ENCODE measurements around the gene KNSTRN. TPM values are rescaled to one million over a fixed set of nuclear protein-coding genes. Genes with fewer than 3 reads are reported as not detected.

KNSTRN gene
- total RNA-seq, 1 experiment from 2014 or later: 44.5 TPM

DNA sequence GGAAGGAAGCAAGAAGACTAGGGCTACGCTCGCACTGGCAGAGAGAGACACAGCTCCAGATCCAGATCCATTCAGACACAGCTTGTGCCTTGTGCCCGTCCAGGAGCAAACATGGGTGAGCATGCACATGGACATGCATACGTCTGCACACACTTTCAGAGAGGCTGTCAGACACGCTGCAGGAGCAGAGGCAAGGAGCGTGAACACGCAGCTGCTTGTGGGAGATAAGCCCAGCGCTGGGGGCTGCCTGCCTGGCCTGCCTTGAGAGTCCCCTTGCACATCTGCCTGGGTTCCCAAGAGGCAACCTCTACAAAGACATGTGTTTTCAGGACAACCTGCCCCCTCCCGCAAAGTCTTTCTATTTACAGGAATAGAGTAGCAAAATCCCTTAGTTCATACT is 44.7 kb downstream of the KNSTRN start:
- CTCF ChIA-PET: no interaction called here
- Mint-ChIP-seq H3K27ac (ENCODE audit: unreplicated experiment) (no peak overlapping the region), H3K36me3 (ENCODE audit: insufficient read depth, unreplicated experiment) (no peaks in the 10 kb centered on the region), H3K27me3 (ENCODE audit: unreplicated experiment) (peaks cover 22% of the 10 kb centered on the region), H3K9me3 (ENCODE audit: low read depth, unreplicated experiment) (no peaks in the 10 kb centered on the region), H3K4me1 (ENCODE audit: low read depth, unreplicated experiment) (no peaks in the 10 kb centered on the region), H3K4me3 (ENCODE audit: low read depth, unreplicated experiment) (no peak overlapping the region)
- no TSS peak for BruUV-seq (replicated peaks)
- intact Hi-C loops (cut with micrococcal nuclease; ENCODE audit: unreplicated experiment): no loop called here
- TF ChIP-seq, protein P1, sequence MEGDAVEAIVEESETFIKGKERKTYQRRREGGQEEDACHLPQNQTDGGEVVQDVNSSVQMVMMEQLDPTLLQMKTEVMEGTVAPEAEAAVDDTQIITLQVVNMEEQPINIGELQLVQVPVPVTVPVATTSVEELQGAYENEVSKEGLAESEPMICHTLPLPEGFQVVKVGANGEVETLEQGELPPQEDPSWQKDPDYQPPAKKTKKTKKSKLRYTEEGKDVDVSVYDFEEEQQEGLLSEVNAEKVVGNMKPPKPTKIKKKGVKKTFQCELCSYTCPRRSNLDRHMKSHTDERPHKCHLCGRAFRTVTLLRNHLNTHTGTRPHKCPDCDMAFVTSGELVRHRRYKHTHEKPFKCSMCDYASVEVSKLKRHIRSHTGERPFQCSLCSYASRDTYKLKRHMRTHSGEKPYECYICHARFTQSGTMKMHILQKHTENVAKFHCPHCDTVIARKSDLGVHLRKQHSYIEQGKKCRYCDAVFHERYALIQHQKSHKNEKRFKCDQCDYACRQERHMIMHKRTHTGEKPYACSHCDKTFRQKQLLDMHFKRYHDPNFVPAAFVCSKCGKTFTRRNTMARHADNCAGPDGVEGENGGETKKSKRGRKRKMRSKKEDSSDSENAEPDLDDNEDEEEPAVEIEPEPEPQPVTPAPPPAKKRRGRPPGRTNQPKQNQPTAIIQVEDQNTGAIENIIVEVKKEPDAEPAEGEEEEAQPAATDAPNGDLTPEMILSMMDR (IDR thresholded peaks at IDR 0.05; ENCODE audit: unreplicated experiment): no peak
- DNase-seq: no peak

DNA sequence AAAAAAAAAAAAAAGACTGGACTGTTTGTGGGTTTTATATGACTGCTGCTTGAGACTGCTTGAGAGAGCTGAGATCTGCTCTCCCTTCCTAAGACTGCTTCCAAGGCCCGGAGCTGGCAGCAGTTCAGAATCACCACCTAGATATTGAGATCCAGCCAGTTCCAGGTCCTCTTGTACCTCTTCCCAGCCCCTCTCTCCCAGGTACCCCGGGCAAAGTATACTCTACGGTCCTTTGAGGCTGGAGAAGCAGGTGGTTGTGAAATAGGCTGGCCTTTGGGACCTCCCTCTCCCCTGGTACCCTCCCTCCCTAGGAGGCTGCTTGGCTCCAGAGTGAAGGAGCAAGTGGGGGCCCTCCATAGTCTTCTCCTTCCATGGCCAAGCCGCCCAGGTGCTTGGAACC is 45.7 kb downstream of the KNSTRN start:
- BruUV-seq (replicated peaks): no TSS peak
- Mint-ChIP-seq H3K9me3 (ENCODE audit: low read depth, unreplicated experiment) (no peaks in the 10 kb centered on the region), H3K27ac (ENCODE audit: unreplicated experiment) (no peak overlapping the region), H3K36me3 (ENCODE audit: insufficient read depth, unreplicated experiment) (no peaks in the 10 kb centered on the region), H3K27me3 (ENCODE audit: unreplicated experiment) (peaks cover 24% of the 10 kb centered on the region), H3K4me1 (ENCODE audit: low read depth, unreplicated experiment) (no peaks in the 10 kb centered on the region), H3K4me3 (ENCODE audit: low read depth, unreplicated experiment) (no peak overlapping the region)
- CTCF ChIA-PET: no interaction called here
- intact Hi-C loops (cut with micrococcal nuclease; ENCODE audit: unreplicated experiment): no loop called here
- DNase-seq: no peak
- TF ChIP-seq, protein P1 (IDR thresholded peaks at IDR 0.05; ENCODE audit: unreplicated experiment): no peak

DNA sequence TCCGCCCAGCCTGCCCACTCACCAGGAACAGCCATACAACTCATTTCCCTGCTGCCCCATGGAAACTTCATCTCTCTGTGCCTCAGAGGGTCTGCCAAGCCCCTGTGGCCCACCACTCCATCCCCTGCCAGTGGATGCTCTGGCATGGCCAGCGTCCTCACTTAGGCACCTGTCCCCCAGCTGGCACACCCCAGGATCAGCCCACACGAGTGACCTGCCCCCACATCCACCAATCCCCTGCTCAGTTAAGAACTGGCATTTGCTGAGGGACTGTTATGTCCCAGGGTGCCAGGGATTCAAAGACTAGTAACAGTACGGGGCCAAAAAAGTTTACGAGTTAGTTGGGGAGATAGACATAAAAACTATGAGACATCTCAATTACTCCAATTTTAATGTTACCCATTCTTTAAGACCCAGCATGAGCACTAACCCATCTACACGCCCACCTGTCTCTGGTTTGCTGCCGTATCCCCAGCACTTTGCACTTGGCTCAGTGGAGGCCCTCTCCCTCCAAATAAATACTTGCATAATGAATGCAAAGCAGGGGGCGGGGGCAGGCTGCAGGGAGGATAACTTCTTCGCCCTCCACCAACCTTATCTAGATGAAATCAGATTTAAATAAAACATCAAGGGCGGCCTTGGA is 46.7 kb downstream of the KNSTRN start:
- TF ChIP-seq, protein P1 (IDR thresholded peaks at IDR 0.05; ENCODE audit: unreplicated experiment): no peak
- Mint-ChIP-seq H3K4me1 (ENCODE audit: low read depth, unreplicated experiment) (no peaks in the 10 kb centered on the region), H3K27ac (ENCODE audit: unreplicated experiment) (no peak overlapping the region), H3K36me3 (ENCODE audit: insufficient read depth, unreplicated experiment) (no peaks in the 10 kb centered on the region), H3K4me3 (ENCODE audit: low read depth, unreplicated experiment) (no peak overlapping the region), H3K27me3 (ENCODE audit: unreplicated experiment) (peaks cover 34% of the 10 kb centered on the region), H3K9me3 (ENCODE audit: low read depth, unreplicated experiment) (no peaks in the 10 kb centered on the region)
- CTCF ChIA-PET: interaction anchor here (1.3 kb wide), 1 partner anchor 10 kb away, joined by 3 read pairs; no protein-coding TSS in a partner anchor
- no peak for DNase-seq
- BruUV-seq (replicated peaks): no TSS peak
- intact Hi-C loops (cut with micrococcal nuclease; ENCODE audit: unreplicated experiment): no loop called here

DNA sequence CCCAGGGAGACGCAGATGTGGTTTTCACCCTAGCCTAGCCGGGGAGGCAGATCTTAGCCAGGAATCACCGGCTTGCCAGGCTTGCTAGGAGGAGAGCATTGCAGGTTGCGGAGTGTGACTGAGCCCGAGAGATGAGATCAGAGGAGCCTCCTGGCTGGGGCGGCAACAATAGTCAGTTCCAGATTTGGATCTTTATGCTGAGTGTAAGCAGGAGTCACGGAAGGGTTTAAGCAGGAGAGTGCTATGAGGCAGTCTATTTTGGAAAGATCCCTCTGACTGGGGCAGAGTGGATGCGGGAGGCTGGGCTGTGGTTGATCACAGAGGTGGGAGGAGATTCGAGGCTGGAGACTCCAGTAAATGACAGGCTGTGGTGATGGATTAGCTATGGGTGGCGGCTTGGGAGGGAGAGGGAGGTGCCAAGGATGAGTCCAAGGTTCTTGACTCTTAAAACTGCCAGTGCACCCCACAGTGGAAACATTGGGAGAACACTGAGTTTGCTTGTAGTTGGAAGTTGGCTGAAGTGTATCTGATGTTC is 47.8 kb downstream of the KNSTRN start:
- Mint-ChIP-seq H3K4me1 (ENCODE audit: low read depth, unreplicated experiment) (peaks cover under 1% of the 10 kb centered on the region), H3K27ac (ENCODE audit: unreplicated experiment) (no peak overlapping the region), H3K9me3 (ENCODE audit: low read depth, unreplicated experiment) (no peaks in the 10 kb centered on the region), H3K36me3 (ENCODE audit: insufficient read depth, unreplicated experiment) (no peaks in the 10 kb centered on the region), H3K4me3 (ENCODE audit: low read depth, unreplicated experiment) (no peak overlapping the region), H3K27me3 (ENCODE audit: unreplicated experiment) (peaks cover 38% of the 10 kb centered on the region)
- CTCF ChIA-PET: interaction anchor here (1.3 kb wide), 1 partner anchor 9 kb away, joined by 3 read pairs; no protein-coding TSS in a partner anchor
- intact Hi-C loops (cut with micrococcal nuclease; ENCODE audit: unreplicated experiment): no loop called here
- TF ChIP-seq, protein P1 (IDR thresholded peaks at IDR 0.05; ENCODE audit: unreplicated experiment): no peak
- no peak for DNase-seq
- BruUV-seq (replicated peaks): no TSS peak

All from Calu3 (cell line).